ENCODE measurements around the gene PRDM1. TPM values are rescaled to one million over a fixed set of nuclear protein-coding genes. Genes with fewer than 3 reads are reported as not detected.

Gene PRDM1
- total RNA-seq, 2 experiments from 2014 or later: 112 to 115 TPM

GRCh38 chr6:106124015-106124414 lies 37.9 kb downstream of the PRDM1 start:
- CTCF ChIA-PET: no interaction called here

GRCh38 chr6:106124437-106125430 lies 38.6 kb downstream of the PRDM1 start:
- Mint-ChIP-seq H3K27me3 (peaks cover 3% of the 10 kb centered on the region), H3K9me3 (no peaks in the 10 kb centered on the region), H3K27ac (peak overlapping the region; percentile 26), H3K36me3 (ENCODE audit: low read depth) (peaks cover 3% of the 10 kb centered on the region), H3K4me3 (peak overlapping the region; percentile 3), H3K4me1 (peaks cover 55% of the 10 kb centered on the region)
- no peak for DNase-seq
- ChIA-PET POLR2A (interaction anchor here (1.1 to 4.3 kb wide), 6 partner anchors 9 to 39 kb away, joined by 3 to 29 read pairs (median 22); no protein-coding TSS in a partner anchor), CTCF (interaction anchor here (0.6 to 1.0 kb wide), 2 partner anchors 16 to 39 kb away, joined by 3 to 4 read pairs; no protein-coding TSS in a partner anchor)

More at GRCh38 chr6:106124015-106124414, 37.9 kb downstream of the PRDM1 start:
- peaks cover 10% of the 10 kb centered on the region for H3K36me3 Mint-ChIP-seq (ENCODE audit: low read depth)
- DNase-seq: no peak
- H3K4me1 Mint-ChIP-seq: peaks cover 57% of the 10 kb centered on the region
- no peak overlapping the region for H3K27ac Mint-ChIP-seq
- H3K9me3 Mint-ChIP-seq: peaks cover 6% of the 10 kb centered on the region
- no peak overlapping the region for H3K4me3 Mint-ChIP-seq
- POLR2A ChIA-PET: interaction anchor here (1.1 to 4.3 kb wide), 4 partner anchors 18 to 39 kb away, joined by 3 to 27 read pairs (median 15); no protein-coding TSS in a partner anchor
- H3K27me3 Mint-ChIP-seq: peaks cover 9% of the 10 kb centered on the region

- POLR2A ChIA-PET: interaction anchor here (0.7 to 4.3 kb wide), 20 partner anchors 10 to 132 kb away, joined by 3 to 29 read pairs (median 4); no protein-coding TSS in a partner anchor
- Mint-ChIP-seq H3K4me1 (peaks cover 55% of the 10 kb centered on the region), H3K4me3 (peak overlapping the region; percentile 63), H3K27me3 (peaks cover 2% of the 10 kb centered on the region), H3K9me3 (no peaks in the 10 kb centered on the region), H3K27ac (peak overlapping the region; percentile 79), H3K36me3 (ENCODE audit: low read depth) (peaks cover 3% of the 10 kb centered on the region)
- CTCF ChIA-PET: interaction anchor here (0.7 to 1.6 kb wide), 4 partner anchors 9 to 642 kb away, joined by 3 to 5 read pairs (median 4); no protein-coding TSS in a partner anchor
- peak; percentile 81 for DNase-seq
Observed at GRCh38 chr6:106125925-106126435, 39.8 kb downstream of the PRDM1 start.

- no peaks in the 10 kb centered on the region for H3K9me3 Mint-ChIP-seq
- no peak for DNase-seq
- peaks cover 55% of the 10 kb centered on the region for H3K4me1 Mint-ChIP-seq
Observed at GRCh38 chr6:106126482-106126881, 40.3 kb downstream of the PRDM1 start.

GRCh38 chr6:106128981-106129781 lies 43.0 kb downstream of the PRDM1 start:
- POLR2A ChIA-PET: interaction anchor here (0.9 to 1.3 kb wide), 6 partner anchors 11 to 33 kb away, joined by 3 to 6 read pairs (median 3); no protein-coding TSS in a partner anchor
- no peak overlapping the region for H3K27ac Mint-ChIP-seq
- H3K27me3 Mint-ChIP-seq: no peaks in the 10 kb centered on the region
- CTCF ChIA-PET: interaction anchor here (1.0 to 1.5 kb wide), 4 partner anchors 11 to 19 kb away, joined by 3 read pairs; no protein-coding TSS in a partner anchor
- no peak for DNase-seq
- no peak overlapping the region for H3K4me3 Mint-ChIP-seq
- peaks cover 44% of the 10 kb centered on the region for H3K4me1 Mint-ChIP-seq
- no peaks in the 10 kb centered on the region for H3K9me3 Mint-ChIP-seq
- no peaks in the 10 kb centered on the region for H3K36me3 Mint-ChIP-seq (ENCODE audit: low read depth)

More at GRCh38 chr6:106126482-106126881, 40.3 kb downstream of the PRDM1 start:
- ChIA-PET POLR2A (interaction anchor here (0.6 to 4.3 kb wide), 21 partner anchors 10 to 132 kb away, joined by 3 to 29 read pairs (median 4); no protein-coding TSS in a partner anchor), CTCF (interaction anchor here (0.7 to 1.6 kb wide), 4 partner anchors 10 to 643 kb away, joined by 3 to 5 read pairs (median 4); no protein-coding TSS in a partner anchor)
- H3K36me3 Mint-ChIP-seq (ENCODE audit: low read depth): peaks cover 3% of the 10 kb centered on the region
- peaks cover 2% of the 10 kb centered on the region for H3K27me3 Mint-ChIP-seq
- peak overlapping the region; percentile 79 for H3K27ac Mint-ChIP-seq
- peak overlapping the region; percentile 63 for H3K4me3 Mint-ChIP-seq

- CTCF ChIA-PET: interaction anchor here (0.8 kb wide), 1 partner anchor 9 kb away, joined by 4 read pairs; no protein-coding TSS in a partner anchor
Observed at GRCh38 chr6:106132153-106132698, 46.1 kb downstream of the PRDM1 start.

GRCh38 chr6:106133040-106133439 lies 46.9 kb downstream of the PRDM1 start:
- no peaks in the 10 kb centered on the region for H3K27me3 Mint-ChIP-seq
- POLR2A ChIA-PET: interaction anchor here (0.9 to 1.1 kb wide), 2 partner anchors 8 to 15 kb away, joined by 3 to 4 read pairs; no protein-coding TSS in a partner anchor
- CTCF ChIA-PET: no interaction called here
- no peak overlapping the region for H3K4me3 Mint-ChIP-seq
- no peak for DNase-seq
- H3K9me3 Mint-ChIP-seq: no peaks in the 10 kb centered on the region
- peaks cover 36% of the 10 kb centered on the region for H3K4me1 Mint-ChIP-seq
- H3K36me3 Mint-ChIP-seq (ENCODE audit: low read depth): no peaks in the 10 kb centered on the region
- no peak overlapping the region for H3K27ac Mint-ChIP-seq

More at GRCh38 chr6:106132153-106132698, 46.1 kb downstream of the PRDM1 start:
- Mint-ChIP-seq H3K4me1 (peaks cover 33% of the 10 kb centered on the region), H3K4me3 (no peak overlapping the region), H3K27me3 (no peaks in the 10 kb centered on the region), H3K9me3 (no peaks in the 10 kb centered on the region), H3K27ac (no peak overlapping the region), H3K36me3 (ENCODE audit: low read depth) (no peaks in the 10 kb centered on the region)
- POLR2A ChIA-PET: interaction anchor here (0.9 to 1.1 kb wide), 2 partner anchors 9 to 14 kb away, joined by 3 to 4 read pairs; no protein-coding TSS in a partner anchor
- no peak for DNase-seq

- ChIA-PET POLR2A (no interaction called here), CTCF (interaction anchor here (0.8 kb wide), 1 partner anchor 16 kb away, joined by 3 read pairs; no protein-coding TSS in a partner anchor)
- DNase-seq: no peak
- Mint-ChIP-seq H3K9me3 (no peaks in the 10 kb centered on the region), H3K27ac (no peak overlapping the region), H3K4me3 (no peak overlapping the region), H3K27me3 (no peaks in the 10 kb centered on the region), H3K4me1 (peaks cover 30% of the 10 kb centered on the region), H3K36me3 (ENCODE audit: low read depth) (no peaks in the 10 kb centered on the region)
Observed at GRCh38 chr6:106134087-106134770, 48.1 kb downstream of the PRDM1 start.

GRCh38 chr6:106134906-106135634 lies 48.9 kb downstream of the PRDM1 start:
- DNase-seq: no peak
- no peaks in the 10 kb centered on the region for H3K9me3 Mint-ChIP-seq
- H3K27ac Mint-ChIP-seq: no peak overlapping the region
- no peaks in the 10 kb centered on the region for H3K27me3 Mint-ChIP-seq
- ChIA-PET CTCF (interaction anchor here (1.0 kb wide), 1 partner anchor 29 kb away, joined by 3 read pairs; no protein-coding TSS in a partner anchor), POLR2A (no interaction called here)
- peaks cover 24% of the 10 kb centered on the region for H3K4me1 Mint-ChIP-seq
- no peaks in the 10 kb centered on the region for H3K36me3 Mint-ChIP-seq (ENCODE audit: low read depth)
- no peak overlapping the region for H3K4me3 Mint-ChIP-seq

GRCh38 chr6:106135911-106136571 lies 49.9 kb downstream of the PRDM1 start:
- H3K27ac Mint-ChIP-seq: no peak overlapping the region
- DNase-seq: no peak
- H3K27me3 Mint-ChIP-seq: no peaks in the 10 kb centered on the region
- no peaks in the 10 kb centered on the region for H3K36me3 Mint-ChIP-seq (ENCODE audit: low read depth)
- no peaks in the 10 kb centered on the region for H3K9me3 Mint-ChIP-seq
- no peak overlapping the region for H3K4me3 Mint-ChIP-seq
- peaks cover 27% of the 10 kb centered on the region for H3K4me1 Mint-ChIP-seq
- ChIA-PET CTCF (interaction anchor here (1.0 to 1.1 kb wide), 2 partner anchors 28 kb away, joined by 3 to 4 read pairs; no protein-coding TSS in a partner anchor), POLR2A (interaction anchor here (0.7 to 1.1 kb wide), 2 partner anchors 10 to 117 kb away, joined by 3 to 4 read pairs; no protein-coding TSS in a partner anchor)
